ENCODE measurements around the gene RPS6KB2. TPM values are rescaled to one million over a fixed set of nuclear protein-coding genes. Genes with fewer than 3 reads are reported as not detected.

RPS6KB2 gene
- total and polyA plus RNA-seq, 2 donors (not counting 3 experiments of a cell fraction or from before 2014, with no cell fraction given), result 53.8 to 60.0 TPM

DNA sequence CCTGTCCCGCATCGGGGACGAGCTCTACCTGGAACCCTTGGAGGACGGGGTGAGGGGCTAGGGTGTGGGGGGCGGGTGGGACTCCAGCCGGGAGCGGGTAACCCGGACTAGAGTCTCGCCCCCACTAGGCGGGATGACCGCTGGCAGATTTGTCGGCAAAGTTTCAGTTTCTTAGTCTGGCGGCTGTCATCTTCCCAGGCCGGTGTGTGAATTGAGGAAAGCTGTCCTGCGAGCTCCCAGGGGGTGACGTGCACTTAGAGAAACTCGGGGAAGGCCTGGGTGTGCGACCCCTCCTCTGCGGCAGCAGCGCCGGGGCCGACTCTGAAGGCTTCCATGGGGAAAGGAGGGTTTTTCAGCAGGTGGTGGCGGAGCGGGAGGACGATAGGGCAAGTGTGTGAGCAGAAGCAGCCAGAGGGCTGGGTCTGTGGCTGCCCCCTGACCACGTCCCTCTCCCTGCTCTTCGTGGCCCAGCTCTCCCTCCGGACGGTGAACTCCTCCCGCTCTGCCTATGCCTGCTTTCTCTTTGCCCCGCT lies 36.0 kb upstream of the RPS6KB2 start:
- FAIRE-seq (peak; percentile 8), DNase-seq (ENCODE audit: low read depth, low spot score) (no peak)
- H3K36me3 ChIP-seq (ENCODE audit: control insufficient read depth in 2 of 2, extremely low read depth in 1 of 2, insufficient read depth in 2 of 2, low read length in 2 of 2), result peaks cover 0 to 5% of the 10 kb centered on the region in 2 experiments
- ChIA-PET POLR2A (interaction anchor here (0.6 to 1.4 kb wide), 3 partner anchors 9 to 113 kb away, joined by 4 to 11 read pairs (median 8); partner anchors contain the start of genes PITPNM1 and PPP1CA), CTCF (interaction anchor here (0.7 to 4.8 kb wide), 13 partner anchors 9 to 113 kb away, joined by 3 to 32 read pairs (median 5); partner anchors contain the start of genes PITPNM1 and PPP1CA)
- no peaks in the 10 kb centered on the region for H4K20me1 ChIP-seq (replicated peaks; ENCODE audit: control insufficient read depth, extremely low read depth, insufficient read depth, low read length)
- intact Hi-C loops (cut with micrococcal nuclease), result loop anchor here (1.0 kb wide), 1 partner anchor 9 kb away; the partner anchor contains the start of gene PPP1CA
- peak overlapping the region; percentile 62 for H3K9ac ChIP-seq (replicated peaks; ENCODE audit: extremely low read depth, insufficient read depth, low read length)
- H3K9me3 ChIP-seq (replicated peaks; ENCODE audit: control insufficient read depth, insufficient read depth, low read length), result no peaks in the 10 kb centered on the region
- H2AFZ ChIP-seq (ENCODE audit: low read depth, low read length), result peak overlapping the region; percentile 87
- peak overlapping the region; percentile 45 to 80 (median 68) for H3K4me3 ChIP-seq (replicated peaks in 1 of 3; ENCODE audit: insufficient read depth in 1 of 3, low read depth in 1 of 3, low read length in 3 of 3)
- peaks cover 15% of the 10 kb centered on the region for H3K4me1 ChIP-seq (ENCODE audit: control insufficient read depth, extremely low read depth, insufficient read depth, low read length)
- H3K27me3 ChIP-seq (ENCODE audit: control insufficient read depth in 2 of 2, insufficient read depth in 2 of 2, low read length in 2 of 2), result no peaks in the 10 kb centered on the region
- no peaks in the 10 kb centered on the region for H3K9me1 ChIP-seq (replicated peaks; ENCODE audit: control insufficient read depth, extremely low read depth, insufficient read depth, low read length)
- H3K79me2 ChIP-seq (ENCODE audit: control insufficient read depth, insufficient read depth, low read length), result peaks cover 4% of the 10 kb centered on the region
- H3K4me2 ChIP-seq (ENCODE audit: insufficient read depth, low read length), result peak overlapping the region; percentile 60
- H3K27ac ChIP-seq (ENCODE audit: insufficient read depth, low read depth, low read length), result peak overlapping the region; percentile 19
- no TSS peak for BruUV-seq (replicated peaks)
- dilution Hi-C loops (cut with MboI; ENCODE audit: extremely low pct_ligation_motif_present, low sequenced_read_pairs), result no loop called here
- TF ChIP-seq POLR2A (IDR thresholded peaks at IDR 0.05; ENCODE audit: low read depth, low read length), result no peak

DNA sequence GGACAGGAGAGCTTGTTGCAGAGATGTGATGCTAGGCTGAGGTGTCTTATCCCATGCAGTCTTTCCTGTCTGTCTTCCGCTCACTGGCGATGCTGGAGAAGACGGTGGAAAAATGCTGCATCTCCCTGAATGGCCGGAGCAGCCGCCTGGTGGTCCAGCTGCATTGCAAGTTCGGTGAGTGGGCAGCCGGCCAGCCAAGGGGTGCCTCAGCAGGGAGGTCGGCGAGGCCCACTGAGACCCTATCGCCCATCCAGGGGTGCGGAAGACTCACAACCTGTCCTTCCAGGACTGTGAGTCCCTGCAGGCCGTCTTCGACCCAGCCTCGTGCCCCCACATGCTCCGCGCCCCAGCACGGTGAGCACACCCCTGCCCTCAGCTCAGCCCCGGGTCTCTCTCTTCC lies 34.9 kb upstream of the RPS6KB2 start:
- Histone ChIP-seq H3K9me1 (replicated peaks; ENCODE audit: control insufficient read depth, extremely low read depth, insufficient read depth, low read length) (no peaks in the 10 kb centered on the region), H3K4me1 (ENCODE audit: control insufficient read depth, extremely low read depth, insufficient read depth, low read length) (peaks cover 15% of the 10 kb centered on the region), H3K4me2 (ENCODE audit: insufficient read depth, low read length) (no peak overlapping the region), H3K9ac (replicated peaks; ENCODE audit: extremely low read depth, insufficient read depth, low read length) (no peak overlapping the region), H3K9me3 (replicated peaks; ENCODE audit: control insufficient read depth, insufficient read depth, low read length) (no peaks in the 10 kb centered on the region), H3K79me2 (ENCODE audit: control insufficient read depth, insufficient read depth, low read length) (peaks cover 4% of the 10 kb centered on the region), H3K27ac (ENCODE audit: insufficient read depth, low read depth, low read length) (no peak overlapping the region), H3K27me3 (ENCODE audit: control insufficient read depth in 2 of 2, insufficient read depth in 2 of 2, low read length in 2 of 2) (no peaks in the 10 kb centered on the region), H3K4me3 (replicated peaks in 1 of 3; ENCODE audit: insufficient read depth in 1 of 3, low read depth in 1 of 3, low read length in 3 of 3) (no peak overlapping the region), H2AFZ (ENCODE audit: low read depth, low read length) (no peak overlapping the region), H4K20me1 (replicated peaks; ENCODE audit: control insufficient read depth, extremely low read depth, insufficient read depth, low read length) (no peaks in the 10 kb centered on the region), H3K36me3 (ENCODE audit: control insufficient read depth in 2 of 2, extremely low read depth in 1 of 2, insufficient read depth in 2 of 2, low read length in 2 of 2) (peaks cover 5 to 15% of the 10 kb centered on the region in 2 experiments)
- POLR2A ChIA-PET, result no interaction called here
- intact Hi-C loops (cut with micrococcal nuclease), result no loop called here
- dilution Hi-C loops (cut with MboI; ENCODE audit: extremely low pct_ligation_motif_present, low sequenced_read_pairs), result no loop called here
- FAIRE-seq (no peak), DNase-seq (ENCODE audit: low read depth, low spot score) (no peak)
- TF ChIP-seq POLR2A (IDR thresholded peaks at IDR 0.05; ENCODE audit: low read depth, low read length), result no peak
- no peak for TF ChIP-seq FOS (IDR thresholded peaks at IDR 0.05; ENCODE audit: borderline replicate concordance, insufficient read depth, low read length)
- no peak for TF ChIP-seq POLR2AphosphoS5 (IDR thresholded peaks at IDR 0.05; ENCODE audit: insufficient read depth, low read depth, low read length)
- no peak for TF ChIP-seq MYC (IDR thresholded peaks at IDR 0.05; ENCODE audit: low read depth, low read length)
- TF ChIP-seq GATA2 (IDR thresholded peaks at IDR 0.05; ENCODE audit: insufficient read depth, insufficient read length, low read depth, low read length), result no peak
- TF ChIP-seq JUN (IDR thresholded peaks at IDR 0.05; ENCODE audit: borderline replicate concordance, insufficient read depth, insufficient read length, low read depth), result no peak
- CTCF ChIA-PET, result interaction anchor here (1.5 to 4.8 kb wide), 2 partner anchors 11 to 12 kb away, joined by 6 to 32 read pairs; no protein-coding TSS in a partner anchor
- BruUV-seq (replicated peaks), result no TSS peak

All from endothelial cell of umbilical vein (primary cell).